Measurements from ENCODE around the gene CD84.

Gene CD84

DNA sequence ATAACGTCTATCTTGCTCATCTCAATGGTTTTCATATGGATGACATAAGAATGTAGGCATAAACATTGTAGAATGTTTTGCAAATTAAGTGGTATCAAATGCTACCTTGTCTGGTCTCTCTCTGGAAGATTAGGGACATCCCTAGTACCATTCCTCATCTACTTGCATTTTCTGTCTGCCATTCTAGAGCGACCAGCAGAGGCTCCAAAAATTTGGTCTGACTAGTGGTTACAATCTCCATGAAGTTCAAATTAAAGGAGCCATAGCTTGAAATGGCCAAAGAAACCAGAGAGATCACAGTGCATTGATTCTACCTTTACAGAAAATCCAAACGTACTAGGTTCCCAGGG is 1.1 kb downstream of the CD84 start:
- Histone ChIP-seq H3K4me1 (ENCODE audit: control insufficient read depth in 1 of 2, insufficient read depth in 2 of 2, low read length in 2 of 2) (no peaks in the 10 kb centered on the region), H3K79me2 (ENCODE audit: control insufficient read depth, insufficient read depth, low read length, poor library complexity) (no peaks in the 10 kb centered on the region), H3K27ac (ENCODE audit: low read depth, low read length) (no peak overlapping the region), H4K8ac (ENCODE audit: low read depth, low read length) (no peak overlapping the region), H4K91ac (ENCODE audit: low read depth, low read length) (no peak overlapping the region), H3K23ac (ENCODE audit: low read length) (no peak overlapping the region), H2AFZ (ENCODE audit: insufficient read depth, low read length, poor library complexity) (no peak overlapping the region), H3K36me3 (ENCODE audit: control insufficient read depth in 1 of 2, insufficient read depth in 2 of 2, low read length in 2 of 2) (no peaks in the 10 kb centered on the region), H2BK5ac (ENCODE audit: low read depth, low read length, poor library complexity) (no peak overlapping the region), H2AK5ac (ENCODE audit: low read length) (no peak overlapping the region), H2BK120ac (ENCODE audit: insufficient read depth, low read length, poor library complexity) (no peak overlapping the region), H2BK12ac (ENCODE audit: low read length) (no peak overlapping the region), H4K12ac (ENCODE audit: low read depth, low read length) (no peak overlapping the region), H3K9ac (ENCODE audit: low read length) (no peak overlapping the region), H3K4ac (ENCODE audit: low read depth, low read length) (no peak overlapping the region), H3K79me1 (ENCODE audit: low read length) (no peaks in the 10 kb centered on the region), H3K27me3 (ENCODE audit: insufficient read depth, low read length) (no peaks in the 10 kb centered on the region), H3K4me3 (ENCODE audit: low read depth, low read length) (no peak overlapping the region), H3K18ac (ENCODE audit: low read length) (no peak overlapping the region), H3K4me2 (ENCODE audit: low read length) (no peak overlapping the region), H3K9me3 (ENCODE audit: insufficient read depth, low read depth, low read length) (no peaks in the 10 kb centered on the region), H3K14ac (ENCODE audit: low read length) (no peak overlapping the region)
- DNase-seq = no peak
- no CpG with 5 or more reads among the region's 3 CpGs for WGBS (ENCODE audit: extremely low coverage, insufficient coverage, insufficient read length)

DNA sequence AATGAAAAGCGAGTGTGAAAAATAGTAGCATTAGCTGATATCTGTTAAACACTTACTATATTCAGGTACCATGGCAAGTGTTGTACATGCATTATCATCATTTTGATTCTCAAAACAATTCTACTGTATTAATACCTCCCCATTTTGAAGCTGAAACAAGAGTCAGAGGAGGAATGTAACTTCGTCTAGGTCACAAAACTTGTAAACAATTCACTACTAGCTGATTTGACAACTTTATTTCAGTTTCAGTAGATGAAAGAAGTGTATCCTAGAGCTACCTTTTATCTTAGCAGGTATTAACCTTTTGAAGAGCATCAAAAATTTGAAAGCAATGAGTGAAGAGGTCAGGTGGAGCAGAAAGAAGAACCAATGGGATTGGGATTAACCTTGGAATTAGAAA is 1.6 kb downstream of the CD84 start:
- H3K36me3 ChIP-seq (ENCODE audit: control insufficient read depth in 1 of 2, insufficient read depth in 2 of 2, low read length in 2 of 2) = no peaks in the 10 kb centered on the region
- no peak overlapping the region for H3K14ac ChIP-seq (ENCODE audit: low read length)
- no peaks in the 10 kb centered on the region for H3K79me2 ChIP-seq (ENCODE audit: control insufficient read depth, insufficient read depth, low read length, poor library complexity)
- H4K8ac ChIP-seq (ENCODE audit: low read depth, low read length) = no peak overlapping the region
- no peaks in the 10 kb centered on the region for H3K4me1 ChIP-seq (ENCODE audit: control insufficient read depth in 1 of 2, insufficient read depth in 2 of 2, low read length in 2 of 2)
- H2BK120ac ChIP-seq (ENCODE audit: insufficient read depth, low read length, poor library complexity) = no peak overlapping the region
- H3K23ac ChIP-seq (ENCODE audit: low read length) = no peak overlapping the region
- no peak overlapping the region for H2AK5ac ChIP-seq (ENCODE audit: low read length)
- H3K79me1 ChIP-seq (ENCODE audit: low read length) = no peaks in the 10 kb centered on the region
- no peak overlapping the region for H4K91ac ChIP-seq (ENCODE audit: low read depth, low read length)
- no peak overlapping the region for H3K4me3 ChIP-seq (ENCODE audit: low read depth, low read length)
- no peak overlapping the region for H3K18ac ChIP-seq (ENCODE audit: low read length)
- no CpG with 5 or more reads among the region's 2 CpGs for WGBS (ENCODE audit: extremely low coverage, insufficient coverage, insufficient read length)
- H2BK12ac ChIP-seq (ENCODE audit: low read length) = no peak overlapping the region
- H2BK5ac ChIP-seq (ENCODE audit: low read depth, low read length, poor library complexity) = no peak overlapping the region
- no peak overlapping the region for H4K12ac ChIP-seq (ENCODE audit: low read depth, low read length)
- no peak overlapping the region for H3K9ac ChIP-seq (ENCODE audit: low read length)
- no peak overlapping the region for H3K4me2 ChIP-seq (ENCODE audit: low read length)
- H2AFZ ChIP-seq (ENCODE audit: insufficient read depth, low read length, poor library complexity) = no peak overlapping the region
- no peaks in the 10 kb centered on the region for H3K27me3 ChIP-seq (ENCODE audit: insufficient read depth, low read length)
- no peak overlapping the region for H3K27ac ChIP-seq (ENCODE audit: low read depth, low read length)
- DNase-seq = no peak
- no peak overlapping the region for H3K4ac ChIP-seq (ENCODE audit: low read depth, low read length)
- no peaks in the 10 kb centered on the region for H3K9me3 ChIP-seq (ENCODE audit: insufficient read depth, low read depth, low read length)

DNA sequence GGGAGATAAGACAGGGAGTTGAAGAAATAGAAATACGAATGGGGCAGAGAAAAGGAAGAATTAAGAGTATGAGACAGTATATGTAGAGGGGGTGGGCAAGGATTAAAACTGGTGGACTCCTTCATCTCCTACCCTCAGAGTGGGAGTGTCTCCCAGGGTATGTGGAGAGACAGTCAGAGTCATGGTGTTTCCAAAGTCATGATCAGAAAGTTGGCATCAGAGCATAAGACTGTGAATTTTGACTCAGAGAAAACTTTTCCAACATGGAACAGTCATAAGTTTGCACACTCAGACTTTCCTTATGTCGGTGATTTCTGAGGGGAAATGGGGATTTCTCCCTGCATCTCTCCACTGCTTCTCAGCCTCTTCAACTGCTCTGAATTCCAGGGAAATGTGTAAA is 2.4 kb downstream of the CD84 start:
- no peak overlapping the region for H4K12ac ChIP-seq (ENCODE audit: low read depth, low read length)
- H2AK5ac ChIP-seq (ENCODE audit: low read length) = no peak overlapping the region
- H3K27me3 ChIP-seq (ENCODE audit: insufficient read depth, low read length) = no peaks in the 10 kb centered on the region
- no peaks in the 10 kb centered on the region for H3K4me1 ChIP-seq (ENCODE audit: control insufficient read depth in 1 of 2, insufficient read depth in 2 of 2, low read length in 2 of 2)
- no peaks in the 10 kb centered on the region for H3K79me1 ChIP-seq (ENCODE audit: low read length)
- peak in 1 of 2 donors; percentile 25 for DNase-seq
- no peak overlapping the region for H4K91ac ChIP-seq (ENCODE audit: low read depth, low read length)
- H2BK12ac ChIP-seq (ENCODE audit: low read length) = no peak overlapping the region
- WGBS (ENCODE audit: extremely low coverage, insufficient coverage, insufficient read length) = no CpG with 5 or more reads among the region's 2 CpGs
- H3K9ac ChIP-seq (ENCODE audit: low read length) = no peak overlapping the region
- H2BK120ac ChIP-seq (ENCODE audit: insufficient read depth, low read length, poor library complexity) = no peak overlapping the region
- H3K79me2 ChIP-seq (ENCODE audit: control insufficient read depth, insufficient read depth, low read length, poor library complexity) = no peaks in the 10 kb centered on the region
- no peak overlapping the region for H2AFZ ChIP-seq (ENCODE audit: insufficient read depth, low read length, poor library complexity)
- H3K4me2 ChIP-seq (ENCODE audit: low read length) = no peak overlapping the region
- no peak overlapping the region for H3K14ac ChIP-seq (ENCODE audit: low read length)
- no peaks in the 10 kb centered on the region for H3K9me3 ChIP-seq (ENCODE audit: insufficient read depth, low read depth, low read length)
- H3K36me3 ChIP-seq (ENCODE audit: control insufficient read depth in 1 of 2, insufficient read depth in 2 of 2, low read length in 2 of 2) = no peaks in the 10 kb centered on the region
- no peak overlapping the region for H3K23ac ChIP-seq (ENCODE audit: low read length)
- H3K4me3 ChIP-seq (ENCODE audit: low read depth, low read length) = no peak overlapping the region
- no peak overlapping the region for H3K4ac ChIP-seq (ENCODE audit: low read depth, low read length)
- no peak overlapping the region for H2BK5ac ChIP-seq (ENCODE audit: low read depth, low read length, poor library complexity)
- no peak overlapping the region for H3K18ac ChIP-seq (ENCODE audit: low read length)
- H3K27ac ChIP-seq (ENCODE audit: low read depth, low read length) = no peak overlapping the region
- no peak overlapping the region for H4K8ac ChIP-seq (ENCODE audit: low read depth, low read length)

DNA sequence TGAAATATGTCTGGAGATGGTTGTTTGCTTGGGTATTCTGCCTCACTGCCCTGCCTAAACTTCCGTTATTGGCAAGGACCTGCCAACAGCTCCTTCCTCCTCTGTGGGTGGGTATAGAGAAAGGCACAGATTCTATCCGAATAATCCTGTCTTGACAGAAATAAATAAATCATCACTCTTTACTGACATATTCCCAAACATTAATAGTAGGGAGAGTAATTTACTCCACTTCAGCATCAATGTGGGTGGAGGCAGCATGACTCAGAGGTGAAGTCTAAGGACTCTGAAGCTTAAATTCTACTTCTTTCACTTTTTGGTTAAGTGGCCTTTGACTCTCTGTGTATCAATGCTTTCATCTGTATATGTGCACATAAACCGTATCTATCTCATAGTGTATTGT is 2.9 kb downstream of the CD84 start:
- Histone ChIP-seq H3K79me2 (ENCODE audit: control insufficient read depth, insufficient read depth, low read length, poor library complexity) (no peaks in the 10 kb centered on the region), H4K8ac (ENCODE audit: low read depth, low read length) (no peak overlapping the region), H3K4me3 (ENCODE audit: low read depth, low read length) (no peak overlapping the region), H4K12ac (ENCODE audit: low read depth, low read length) (no peak overlapping the region), H3K14ac (ENCODE audit: low read length) (no peak overlapping the region), H3K27ac (ENCODE audit: low read depth, low read length) (no peak overlapping the region), H2BK12ac (ENCODE audit: low read length) (no peak overlapping the region), H3K4ac (ENCODE audit: low read depth, low read length) (no peak overlapping the region), H3K27me3 (ENCODE audit: insufficient read depth, low read length) (no peaks in the 10 kb centered on the region), H3K79me1 (ENCODE audit: low read length) (no peaks in the 10 kb centered on the region), H3K9me3 (ENCODE audit: insufficient read depth, low read depth, low read length) (no peaks in the 10 kb centered on the region), H3K9ac (ENCODE audit: low read length) (no peak overlapping the region), H2BK5ac (ENCODE audit: low read depth, low read length, poor library complexity) (no peak overlapping the region), H3K23ac (ENCODE audit: low read length) (no peak overlapping the region), H2AFZ (ENCODE audit: insufficient read depth, low read length, poor library complexity) (no peak overlapping the region), H3K4me2 (ENCODE audit: low read length) (no peak overlapping the region), H2BK120ac (ENCODE audit: insufficient read depth, low read length, poor library complexity) (no peak overlapping the region), H2AK5ac (ENCODE audit: low read length) (no peak overlapping the region), H4K91ac (ENCODE audit: low read depth, low read length) (no peak overlapping the region), H3K36me3 (ENCODE audit: control insufficient read depth in 1 of 2, insufficient read depth in 2 of 2, low read length in 2 of 2) (no peaks in the 10 kb centered on the region), H3K18ac (ENCODE audit: low read length) (no peak overlapping the region), H3K4me1 (ENCODE audit: control insufficient read depth in 1 of 2, insufficient read depth in 2 of 2, low read length in 2 of 2) (no peaks in the 10 kb centered on the region)
- WGBS (ENCODE audit: extremely low coverage, insufficient coverage, insufficient read length) = no CpG with 5 or more reads among the region's 3 CpGs
- DNase-seq = no peak

Measured in trophoblast cell (in vitro differentiated cells and primary cell).